ENCODE data around the gene SLC25A24.
A peak's percentile ranks its signal among the peaks of the same experiment; 100 is the strongest.

The SLC25A24 gene

DNA sequence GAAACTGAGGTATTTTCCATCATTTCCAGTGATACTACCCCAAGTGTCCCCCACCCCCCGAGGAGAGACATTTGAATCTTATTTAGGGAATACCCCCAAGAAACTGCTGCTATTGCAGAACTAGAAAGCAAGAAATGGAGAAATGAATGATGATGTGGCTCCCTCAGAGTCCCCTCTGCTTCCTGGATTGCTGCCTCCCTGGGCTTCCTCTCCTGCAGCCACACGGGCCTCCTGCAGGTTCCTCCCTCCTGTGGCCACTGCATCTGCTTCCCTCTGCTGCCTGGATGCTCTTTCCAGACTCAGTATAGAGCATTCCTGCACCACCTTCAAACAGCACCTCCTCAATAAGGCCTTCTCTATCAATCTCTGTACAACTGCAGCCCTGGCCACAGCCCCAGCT lies 69.3 kb downstream of the SLC25A24 start:
- TF ChIP-seq HDGF (IDR thresholded peaks at IDR 0.05; ENCODE audit: borderline replicate concordance) (no peak), ZNF384 (IDR thresholded peaks at IDR 0.05) (no peak), BHLHE40 (IDR thresholded peaks at IDR 0.05; ENCODE audit: borderline replicate concordance) (no peak), FOXK2 (IDR thresholded peaks at IDR 0.05) (no peak), LEF1 (IDR thresholded peaks at IDR 0.05; ENCODE audit: borderline replicate concordance) (no peak), ELF4 (IDR thresholded peaks at IDR 0.05) (no peak), SUZ12 (IDR thresholded peaks at IDR 0.05) (no peak), NFRKB (IDR thresholded peaks at IDR 0.05) (no peak), L3MBTL2 (conservative IDR thresholded peaks at IDR 0.05) (no peak), ARNT (IDR thresholded peaks at IDR 0.05) (no peak)
- TF ChIP-seq, protein P1, sequence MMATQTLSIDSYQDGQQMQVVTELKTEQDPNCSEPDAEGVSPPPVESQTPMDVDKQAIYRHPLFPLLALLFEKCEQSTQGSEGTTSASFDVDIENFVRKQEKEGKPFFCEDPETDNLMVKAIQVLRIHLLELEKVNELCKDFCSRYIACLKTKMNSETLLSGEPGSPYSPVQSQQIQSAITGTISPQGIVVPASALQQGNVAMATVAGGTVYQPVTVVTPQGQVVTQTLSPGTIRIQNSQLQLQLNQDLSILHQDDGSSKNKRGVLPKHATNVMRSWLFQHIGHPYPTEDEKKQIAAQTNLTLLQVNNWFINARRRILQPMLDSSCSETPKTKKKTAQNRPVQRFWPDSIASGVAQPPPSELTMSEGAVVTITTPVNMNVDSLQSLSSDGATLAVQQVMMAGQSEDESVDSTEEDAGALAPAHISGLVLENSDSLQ (IDR thresholded peaks at IDR 0.05), result no peak
- ChIA-PET CTCF (interaction anchor here (1.0 kb wide), 1 partner anchor 349 kb away, joined by 4 read pairs; no protein-coding TSS in a partner anchor), POLR2A (no interaction called here)
- no peak for DNase-seq (ENCODE audit: extremely low spot score)

GRCh38 chr1:108129999-108130398 lies 70.1 kb downstream of the SLC25A24 start:
- ChIA-PET POLR2A (no interaction called here), CTCF (interaction anchor here (1.0 kb wide), 1 partner anchor 348 kb away, joined by 4 read pairs; no protein-coding TSS in a partner anchor)
- TF ChIP-seq, protein P1 (IDR thresholded peaks at IDR 0.05), result no peak
- TF ChIP-seq LEF1 (IDR thresholded peaks at IDR 0.05; ENCODE audit: borderline replicate concordance), result no peak
- TF ChIP-seq BHLHE40 (IDR thresholded peaks at IDR 0.05; ENCODE audit: borderline replicate concordance), result no peak
- no peak for DNase-seq (ENCODE audit: extremely low spot score)

DNA sequence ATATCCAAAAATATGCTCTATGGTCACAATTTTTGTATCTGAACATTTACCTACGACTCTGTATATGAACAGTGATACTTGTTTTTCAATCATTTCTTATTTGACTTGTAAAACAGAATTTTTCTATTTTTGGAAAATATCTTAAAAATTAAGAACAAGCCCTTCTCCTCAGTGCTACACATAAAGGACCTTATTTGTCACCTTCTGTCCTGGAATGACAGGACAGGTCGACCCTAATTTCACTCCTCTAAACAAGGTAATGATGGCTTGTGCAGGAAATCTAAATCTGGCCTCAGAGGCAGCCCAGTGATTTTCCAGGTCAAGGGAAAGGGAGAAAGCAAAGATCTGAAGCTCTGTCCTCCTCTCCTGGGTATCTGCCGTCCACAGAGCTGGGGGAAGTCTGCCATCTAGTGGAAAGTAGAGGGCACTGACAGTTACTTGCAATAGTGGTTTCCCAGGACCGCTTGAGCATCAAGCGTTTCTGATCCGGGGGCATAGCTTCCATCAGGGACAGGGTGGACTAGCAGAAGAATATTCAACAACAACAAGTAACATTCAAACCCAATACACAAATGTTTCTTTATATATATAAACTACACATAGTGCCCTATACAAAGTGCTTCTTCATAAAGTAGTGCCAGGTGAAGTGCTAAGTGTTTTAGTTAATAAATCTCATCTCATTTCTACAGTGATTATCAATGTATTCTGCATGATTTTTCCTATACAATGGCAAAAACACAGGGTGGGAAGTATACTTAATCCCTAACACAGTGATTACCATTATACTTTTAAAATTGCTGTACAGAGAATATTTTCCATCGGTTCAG lies 74.6 kb downstream of the SLC25A24 start:
- DNase-seq (ENCODE audit: extremely low spot score), result peak; percentile 85
- CTCF ChIA-PET, result interaction anchor here (0.6 to 5.4 kb wide), 11 partner anchors 10 to 413 kb away, joined by 3 to 116 read pairs (median 4); no protein-coding TSS in a partner anchor
- TF ChIP-seq ZNF384 (IDR thresholded peaks at IDR 0.05) (no peak), FOXA1 (IDR thresholded peaks at IDR 0.05) (no peak), LEF1 (IDR thresholded peaks at IDR 0.05; ENCODE audit: borderline replicate concordance) (no peak), SUZ12 (IDR thresholded peaks at IDR 0.05) (no peak), ELF4 (IDR thresholded peaks at IDR 0.05) (no peak), SP1 (IDR thresholded peaks at IDR 0.05) (no peak), ARNT (IDR thresholded peaks at IDR 0.05) (no peak), FOXK2 (IDR thresholded peaks at IDR 0.05) (no peak), CTBP1 (IDR thresholded peaks at IDR 0.05; ENCODE audit: borderline replicate concordance) (no peak), HDGF (IDR thresholded peaks at IDR 0.05; ENCODE audit: borderline replicate concordance) (no peak), TARDBP (IDR thresholded peaks at IDR 0.05) (no peak), NFRKB (IDR thresholded peaks at IDR 0.05) (no peak), FOXM1 (IDR thresholded peaks at IDR 0.05; ENCODE audit: borderline replicate concordance) (no peak), L3MBTL2 (conservative IDR thresholded peaks at IDR 0.05) (no peak), BHLHE40 (IDR thresholded peaks at IDR 0.05; ENCODE audit: borderline replicate concordance) (no peak)
- TF ChIP-seq, protein P1 (IDR thresholded peaks at IDR 0.05), result no peak; the same call in 1 of the 2 replicates
- POLR2A ChIA-PET, result interaction anchor here (2.1 kb wide), 1 partner anchor 343 kb away, joined by 6 read pairs; no protein-coding TSS in a partner anchor

GRCh38 chr1:108124622-108125311 lies 75.4 kb downstream of the SLC25A24 start:
- ChIA-PET POLR2A (interaction anchor here (2.1 kb wide), 1 partner anchor 342 kb away, joined by 6 read pairs; no protein-coding TSS in a partner anchor), CTCF (interaction anchor here (0.6 to 5.4 kb wide), 9 partner anchors 91 to 412 kb away, joined by 3 to 116 read pairs (median 4); partner anchors contain the start of gene VAV3)
- TF ChIP-seq ARNT (IDR thresholded peaks at IDR 0.05), result peak; percentile 72; the same call in 1 of the 2 replicates
- TF ChIP-seq FOXA1 (IDR thresholded peaks at IDR 0.05), result no peak
- TF ChIP-seq, protein P1 (IDR thresholded peaks at IDR 0.05), result peak; percentile 61
- peak; percentile 77; the same call in 1 of the 2 replicates for TF ChIP-seq CTBP1 (IDR thresholded peaks at IDR 0.05; ENCODE audit: borderline replicate concordance)
- DNase-seq (ENCODE audit: extremely low spot score), result no peak

GRCh38 chr1:108124023-108124422 lies 76.1 kb downstream of the SLC25A24 start:
- DNase-seq (ENCODE audit: extremely low spot score), result no peak
- CTCF ChIA-PET, result interaction anchor here (1.3 to 5.4 kb wide), 2 partner anchors 159 to 344 kb away, joined by 3 to 116 read pairs; partner anchors contain the start of gene VAV3
- POLR2A ChIA-PET, result interaction anchor here (2.1 kb wide), 1 partner anchor 342 kb away, joined by 6 read pairs; no protein-coding TSS in a partner anchor
- TF ChIP-seq TARDBP (IDR thresholded peaks at IDR 0.05) (no peak), FOXA1 (IDR thresholded peaks at IDR 0.05) (no peak), NFRKB (IDR thresholded peaks at IDR 0.05) (no peak)
